ENCODE data around the gene VCL. TPM values are rescaled to one million over a fixed set of nuclear protein-coding genes. Genes with fewer than 3 reads are reported as not detected.

The VCL gene
- total RNA-seq, 1 experiment from 2014 or later, result 495 TPM

DNA sequence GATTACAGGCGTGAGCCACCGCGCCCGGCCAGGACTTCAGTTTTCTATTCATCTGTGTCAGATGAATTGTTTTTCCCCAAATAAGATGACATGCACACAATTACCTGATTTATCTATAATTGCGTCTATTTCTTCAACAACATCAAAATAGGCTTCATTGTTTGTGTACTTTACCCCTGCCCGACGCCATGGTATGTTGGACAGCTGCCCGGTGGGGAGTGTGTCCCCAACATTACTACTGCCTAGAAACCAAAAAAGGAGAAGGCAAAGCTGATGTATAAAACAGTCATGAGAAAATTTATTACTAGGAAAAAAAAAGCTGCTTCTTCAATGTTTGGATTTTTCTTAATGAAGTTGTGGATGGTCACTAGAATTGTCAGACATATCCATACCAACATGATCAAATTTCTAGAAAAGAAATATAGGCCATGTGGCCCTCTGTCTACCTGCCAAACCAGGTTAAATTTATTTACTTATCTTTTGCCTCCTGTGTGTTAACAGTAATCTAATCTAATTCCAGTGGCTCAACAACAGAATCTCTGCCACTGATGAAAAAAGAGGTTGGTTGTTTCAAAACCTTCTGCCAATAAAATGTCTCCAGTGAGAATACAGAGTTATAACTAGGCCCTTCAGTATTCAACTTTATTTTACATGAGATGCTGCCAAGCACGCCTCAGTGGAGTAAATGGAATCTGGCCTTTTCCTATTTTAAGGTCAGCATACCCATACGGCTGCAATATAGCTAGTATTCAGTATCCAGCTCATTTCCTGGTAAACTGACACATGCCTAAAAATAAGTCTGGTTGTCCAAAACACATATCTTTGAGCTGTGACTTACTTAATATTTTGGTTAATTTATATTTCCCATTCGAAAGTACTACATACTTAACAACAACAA lies 136.3 kb downstream of the VCL start:
- Histone ChIP-seq H3K4me1 (ENCODE audit: control insufficient read depth, insufficient read depth, low read length) (no peaks in the 10 kb centered on the region), H3K27ac (ENCODE audit: low read length) (no peak overlapping the region), H3K36me3 (ENCODE audit: control insufficient read depth, insufficient read depth, low read length) (peaks cover 35% of the 10 kb centered on the region), H3K9me3 (ENCODE audit: control insufficient read depth, insufficient read depth, low read depth, low read length) (no peaks in the 10 kb centered on the region), H3K4me3 (ENCODE audit: low read depth in 2 of 2, low read length in 2 of 2) (no peak overlapping the region), H3K27me3 (ENCODE audit: control insufficient read depth, insufficient read depth, low read length) (no peaks in the 10 kb centered on the region)
- intact Hi-C loops (cut with micrococcal nuclease; ENCODE audit: unreplicated experiment) (no loop called here), in situ Hi-C loops (cut with HindIII; ENCODE audit: low pct_unique_long_range_greater_than_20kb, low sequenced_read_pairs) (no loop called here)
- ChIA-PET POLR2A (no interaction called here), CTCF (no interaction called here)
- BruUV-seq (replicated peaks), result no TSS peak
- no peak for ATAC-seq
- TF ChIP-seq, protein P1, sequence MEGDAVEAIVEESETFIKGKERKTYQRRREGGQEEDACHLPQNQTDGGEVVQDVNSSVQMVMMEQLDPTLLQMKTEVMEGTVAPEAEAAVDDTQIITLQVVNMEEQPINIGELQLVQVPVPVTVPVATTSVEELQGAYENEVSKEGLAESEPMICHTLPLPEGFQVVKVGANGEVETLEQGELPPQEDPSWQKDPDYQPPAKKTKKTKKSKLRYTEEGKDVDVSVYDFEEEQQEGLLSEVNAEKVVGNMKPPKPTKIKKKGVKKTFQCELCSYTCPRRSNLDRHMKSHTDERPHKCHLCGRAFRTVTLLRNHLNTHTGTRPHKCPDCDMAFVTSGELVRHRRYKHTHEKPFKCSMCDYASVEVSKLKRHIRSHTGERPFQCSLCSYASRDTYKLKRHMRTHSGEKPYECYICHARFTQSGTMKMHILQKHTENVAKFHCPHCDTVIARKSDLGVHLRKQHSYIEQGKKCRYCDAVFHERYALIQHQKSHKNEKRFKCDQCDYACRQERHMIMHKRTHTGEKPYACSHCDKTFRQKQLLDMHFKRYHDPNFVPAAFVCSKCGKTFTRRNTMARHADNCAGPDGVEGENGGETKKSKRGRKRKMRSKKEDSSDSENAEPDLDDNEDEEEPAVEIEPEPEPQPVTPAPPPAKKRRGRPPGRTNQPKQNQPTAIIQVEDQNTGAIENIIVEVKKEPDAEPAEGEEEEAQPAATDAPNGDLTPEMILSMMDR (IDR thresholded peaks at IDR 0.05), result no peak
- TF ChIP-seq POLR2AphosphoS5 (IDR thresholded peaks at IDR 0.05; ENCODE audit: low read depth, low read length) (no peak), SIN3A (IDR thresholded peaks at IDR 0.05; ENCODE audit: borderline replicate concordance, insufficient read depth, low read depth, low read length) (no peak), TCF7L2 (IDR thresholded peaks at IDR 0.05; ENCODE audit: low read depth, low read length) (no peak)
- TF ChIP-seq, protein P2, sequence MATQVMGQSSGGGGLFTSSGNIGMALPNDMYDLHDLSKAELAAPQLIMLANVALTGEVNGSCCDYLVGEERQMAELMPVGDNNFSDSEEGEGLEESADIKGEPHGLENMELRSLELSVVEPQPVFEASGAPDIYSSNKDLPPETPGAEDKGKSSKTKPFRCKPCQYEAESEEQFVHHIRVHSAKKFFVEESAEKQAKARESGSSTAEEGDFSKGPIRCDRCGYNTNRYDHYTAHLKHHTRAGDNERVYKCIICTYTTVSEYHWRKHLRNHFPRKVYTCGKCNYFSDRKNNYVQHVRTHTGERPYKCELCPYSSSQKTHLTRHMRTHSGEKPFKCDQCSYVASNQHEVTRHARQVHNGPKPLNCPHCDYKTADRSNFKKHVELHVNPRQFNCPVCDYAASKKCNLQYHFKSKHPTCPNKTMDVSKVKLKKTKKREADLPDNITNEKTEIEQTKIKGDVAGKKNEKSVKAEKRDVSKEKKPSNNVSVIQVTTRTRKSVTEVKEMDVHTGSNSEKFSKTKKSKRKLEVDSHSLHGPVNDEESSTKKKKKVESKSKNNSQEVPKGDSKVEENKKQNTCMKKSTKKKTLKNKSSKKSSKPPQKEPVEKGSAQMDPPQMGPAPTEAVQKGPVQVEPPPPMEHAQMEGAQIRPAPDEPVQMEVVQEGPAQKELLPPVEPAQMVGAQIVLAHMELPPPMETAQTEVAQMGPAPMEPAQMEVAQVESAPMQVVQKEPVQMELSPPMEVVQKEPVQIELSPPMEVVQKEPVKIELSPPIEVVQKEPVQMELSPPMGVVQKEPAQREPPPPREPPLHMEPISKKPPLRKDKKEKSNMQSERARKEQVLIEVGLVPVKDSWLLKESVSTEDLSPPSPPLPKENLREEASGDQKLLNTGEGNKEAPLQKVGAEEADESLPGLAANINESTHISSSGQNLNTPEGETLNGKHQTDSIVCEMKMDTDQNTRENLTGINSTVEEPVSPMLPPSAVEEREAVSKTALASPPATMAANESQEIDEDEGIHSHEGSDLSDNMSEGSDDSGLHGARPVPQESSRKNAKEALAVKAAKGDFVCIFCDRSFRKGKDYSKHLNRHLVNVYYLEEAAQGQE (IDR thresholded peaks at IDR 0.05; ENCODE audit: insufficient read depth in 1 of 2, low read depth in 2 of 2, low read length in 1 of 2), result no peak
- DNase-seq (ENCODE audit: low read depth, low spot score), result no peak

DNA sequence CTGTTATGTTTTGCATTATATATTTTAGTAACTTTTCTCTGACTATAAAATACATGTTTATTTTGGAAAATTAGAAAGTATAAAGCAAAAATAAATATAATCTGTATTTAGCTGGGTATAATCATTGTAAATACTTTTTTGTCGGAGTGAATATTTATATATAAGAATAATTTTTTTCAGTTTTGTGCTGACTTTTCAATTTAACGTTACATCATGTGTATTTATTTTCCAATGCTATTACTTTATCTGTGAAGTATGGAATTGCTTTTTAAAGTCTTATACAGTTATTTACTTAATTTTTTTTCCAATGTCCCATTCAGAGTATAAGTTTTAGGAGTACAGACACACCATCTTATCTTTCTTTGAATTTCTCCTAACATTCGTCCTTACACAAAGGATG lies 137.5 kb downstream of the VCL start:
- BruUV-seq (replicated peaks), result no TSS peak
- DNase-seq (ENCODE audit: low read depth, low spot score) (no peak), ATAC-seq (no peak)
- peaks cover 33% of the 10 kb centered on the region for H3K36me3 ChIP-seq (ENCODE audit: control insufficient read depth, insufficient read depth, low read length)
- H3K27me3 ChIP-seq (ENCODE audit: control insufficient read depth, insufficient read depth, low read length), result no peaks in the 10 kb centered on the region
- H3K9me3 ChIP-seq (ENCODE audit: control insufficient read depth, insufficient read depth, low read depth, low read length), result no peaks in the 10 kb centered on the region
- TF ChIP-seq, protein P2 (IDR thresholded peaks at IDR 0.05; ENCODE audit: insufficient read depth in 1 of 2, low read depth in 2 of 2, low read length in 1 of 2), result no peak
- TF ChIP-seq POLR2AphosphoS5 (IDR thresholded peaks at IDR 0.05; ENCODE audit: low read depth, low read length) (no peak), SIN3A (IDR thresholded peaks at IDR 0.05; ENCODE audit: borderline replicate concordance, insufficient read depth, low read depth, low read length) (no peak), TCF7L2 (IDR thresholded peaks at IDR 0.05; ENCODE audit: low read depth, low read length) (no peak)
- TF ChIP-seq, protein P1 (IDR thresholded peaks at IDR 0.05), result no peak
- no peaks in the 10 kb centered on the region for H3K4me1 ChIP-seq (ENCODE audit: control insufficient read depth, insufficient read depth, low read length)
- ChIA-PET CTCF (no interaction called here), POLR2A (no interaction called here)
- no peak overlapping the region for H3K27ac ChIP-seq (ENCODE audit: low read length)
- in situ Hi-C loops (cut with HindIII; ENCODE audit: low pct_unique_long_range_greater_than_20kb, low sequenced_read_pairs) (no loop called here), intact Hi-C loops (cut with micrococcal nuclease; ENCODE audit: unreplicated experiment) (no loop called here)
- H3K4me3 ChIP-seq (ENCODE audit: low read depth in 2 of 2, low read length in 2 of 2), result no peak overlapping the region

Measured in Panc1 (cell line).